Left lung (tissue), 10 donors: ENCODE results near the gene PARP15. TPM values are rescaled to one million over a fixed set of nuclear protein-coding genes. Genes with fewer than 3 reads are reported as not detected.

Experiments
- ATAC-seq: fragments of 200-7000 bp; cut with Tn5 transposase; one replicate; pipeline ENCODE4 v1.9.1; 2020; ENCODE audit warnings: moderate library complexity
- DNase-seq, 4 donors: peaks; one replicate each; pipeline ENCODE4 v3.0.0-alpha.2; 2013 to 2020
- H3K27ac ChIP-seq, 2 donors: fragments of 200-600 bp; sonication (generic) in 1 of 2; one replicate each; pipeline versions ENCODE4 v1.5.0 to v1.8.0; 2020 to 2021
- H3K27me3 ChIP-seq, 2 donors: fragments of 200-600 bp; sonication (generic) in 1 of 2; one replicate each; pipeline versions ENCODE4 v1.5.0 to v1.8.0; 2020 to 2021
- H3K36me3 ChIP-seq, 2 donors: fragments of 200-600 bp; sonication (generic) in 1 of 2; one replicate each; pipeline versions ENCODE4 v1.5.0 to v1.8.0; 2020 to 2021
- H3K4me1 ChIP-seq, 2 donors: fragments of 200-600 bp; one replicate each; pipeline ENCODE4 v1.8.0; 2021
- H3K4me3 ChIP-seq, 2 donors: fragments of 200-600 bp; sonication (generic) in 1 of 2; one replicate each; pipeline versions ENCODE4 v1.5.0 to v1.8.0; 2020 to 2021; ENCODE audit warnings: mild to moderate bottlenecking in 1 of 2
- H3K9me3 ChIP-seq, 2 donors: fragments of 200-600 bp; sonication (generic) in 1 of 2; one replicate each; pipeline versions ENCODE4 v1.5.0 to v1.8.0; 2020 to 2021
- CTCF ChIP-seq, 2 donors: fragments of 200-600 bp; sonication (generic) in 1 of 2; IDR thresholded peaks; one replicate each; pipeline versions ENCODE4 v1.5.0 to v1.8.0; 2021; ENCODE audit warnings: antibody characterized with exemption in 2 of 2
- intact Hi-C, 2 donors: fragments of 100-400 bp; cut with DNase I; formaldehyde crosslinking; loops; one replicate each; pipeline versions ENCODE4 v1.11.2 to v1.14.2; 2022
- polyA plus RNA-seq, 6 donors: library from polyadenylated mRNA; unstranded; fragments of 120-200 nt; gene quantifications; one replicate each; pipeline ENCODE4 v1.2.1, GENCODE V29; 2013; ENCODE audit not compliant: insufficient read length in 6 of 6
- total RNA-seq, 2 donors: library from RNA; stranded (reverse); fragmentation: NEBNext Ultra II Directional; extraction: Animal tissue kit (Norgen Biotek cat#: 25700); gene quantifications; one replicate each; pipeline ENCODE4 v1.2.1, GENCODE V29; 2021
- donor health status: DM: no; HTN: yes; CAD: no.
- donor health status: DM: no; HTN: no; CAD: no.

PARP15 gene
- total and polyA plus RNA-seq, 8 donors: 0.51 to 5.8 (median 0.99) TPM

GRCh38 chr3:122598556-122598955 is 21.1 kb downstream of the PARP15 start:
- Histone ChIP-seq H3K4me1 (no peaks in the 10 kb centered on the region), H3K27me3 (no peaks in the 10 kb centered on the region), H3K36me3 (no peaks in the 10 kb centered on the region), H3K9me3 (no peaks in the 10 kb centered on the region), H3K4me3 (no peak overlapping the region), H3K27ac (no peak overlapping the region)
- intact Hi-C loops: no loop called here
- DNase-seq: no peak
- no peak for ATAC-seq
- no peak for TF ChIP-seq CTCF (IDR thresholded peaks at IDR 0.05)

- no peak overlapping the region for H3K4me3 ChIP-seq
- DNase-seq (no peak), ATAC-seq (peak; percentile 55)
- TF ChIP-seq CTCF (IDR thresholded peaks at IDR 0.05): no peak
- no peaks in the 10 kb centered on the region for H3K27me3 ChIP-seq
- no peaks in the 10 kb centered on the region for H3K9me3 ChIP-seq
- no peaks in the 10 kb centered on the region for H3K4me1 ChIP-seq
- intact Hi-C loops: no loop called here
- H3K27ac ChIP-seq: no peak overlapping the region
- H3K36me3 ChIP-seq: no peaks in the 10 kb centered on the region
Observed at GRCh38 chr3:122602011-122602710, 24.7 kb downstream of the PARP15 start.

- TF ChIP-seq CTCF (IDR thresholded peaks at IDR 0.05): no peak
- H3K4me1 ChIP-seq: no peaks in the 10 kb centered on the region
- H3K27me3 ChIP-seq: no peaks in the 10 kb centered on the region
- no peak for DNase-seq
- H3K36me3 ChIP-seq: no peaks in the 10 kb centered on the region
- no peak overlapping the region for H3K27ac ChIP-seq
- no peaks in the 10 kb centered on the region for H3K9me3 ChIP-seq
- H3K4me3 ChIP-seq: no peak overlapping the region
- intact Hi-C loops: no loop called here
- no peak for ATAC-seq
Observed at GRCh38 chr3:122603056-122603455, 25.6 kb downstream of the PARP15 start.

- no peaks in the 10 kb centered on the region for H3K9me3 ChIP-seq
- TF ChIP-seq CTCF (IDR thresholded peaks at IDR 0.05): no peak
Observed at GRCh38 chr3:122606330-122606729, 28.9 kb downstream of the PARP15 start.

GRCh38 chr3:122608916-122609315 is 31.5 kb downstream of the PARP15 start:
- Histone ChIP-seq H3K36me3 (no peaks in the 10 kb centered on the region), H3K4me1 (peaks cover 0 to 7% of the 10 kb centered on the region in 2 donors), H3K27ac (no peak overlapping the region), H3K27me3 (no peaks in the 10 kb centered on the region), H3K4me3 (no peak overlapping the region), H3K9me3 (no peaks in the 10 kb centered on the region)
- intact Hi-C loops: no loop called here
- DNase-seq (no peak), ATAC-seq (no peak)
- no peak for TF ChIP-seq CTCF (IDR thresholded peaks at IDR 0.05)

More at GRCh38 chr3:122606330-122606729, 28.9 kb downstream of the PARP15 start:
- peaks cover 0 to 7% of the 10 kb centered on the region in 2 donors for H3K4me1 ChIP-seq
- intact Hi-C loops: no loop called here
- no peak for DNase-seq
- ATAC-seq: no peak
- no peaks in the 10 kb centered on the region for H3K36me3 ChIP-seq
- no peak overlapping the region for H3K27ac ChIP-seq
- H3K27me3 ChIP-seq: no peaks in the 10 kb centered on the region
- H3K4me3 ChIP-seq: no peak overlapping the region
